GM13977 (cell line): Measurements from ENCODE around the gene ANKRD44.

Experiments
- DNase-seq: peaks from one replicate; pipeline ENCODE4 v3.0.0; 2012; ENCODE audit warnings: low spot score
- CTCF ChIP-seq: IDR thresholded peaks from 2 replicates; pipeline ENCODE4 v1.5.1; 2012; ENCODE audit warnings: mild to moderate bottlenecking, control low read depth; ENCODE audit not compliant: insufficient read depth; ENCODE audit errors: extremely low read depth, missing control alignments
- in situ Hi-C: fragments of 300-500 bp; cut with MboI; formaldehyde crosslinking; loops from one replicate; pipeline ENCODE4 v1.12.0; 2022; ENCODE audit warnings: low sequenced_read_pairs, low pct_unique_long_range_greater_than_20kb, mixed read lengths, inconsistent platforms; ENCODE audit not compliant: unreplicated experiment

ANKRD44 gene

GRCh38 chr2:197209246-197209645 is 101.3 kb downstream of the ANKRD44 start:
- in situ Hi-C loops: no loop called here
- TF ChIP-seq CTCF: no peak
- no peak for DNase-seq

- in situ Hi-C loops: no loop called here
- DNase-seq: no peak
- TF ChIP-seq CTCF: no peak
Measured at GRCh38 chr2:197208841-197209240, 101.7 kb downstream of the ANKRD44 start.

- TF ChIP-seq CTCF: no peak
- in situ Hi-C loops: no loop called here
- DNase-seq: no peak
Measured at GRCh38 chr2:197208024-197208423, 102.6 kb downstream of the ANKRD44 start.

- in situ Hi-C loops: no loop called here
- DNase-seq: no peak
- no peak for TF ChIP-seq CTCF
Measured at GRCh38 chr2:197207598-197207997, 103.0 kb downstream of the ANKRD44 start.

DNA sequence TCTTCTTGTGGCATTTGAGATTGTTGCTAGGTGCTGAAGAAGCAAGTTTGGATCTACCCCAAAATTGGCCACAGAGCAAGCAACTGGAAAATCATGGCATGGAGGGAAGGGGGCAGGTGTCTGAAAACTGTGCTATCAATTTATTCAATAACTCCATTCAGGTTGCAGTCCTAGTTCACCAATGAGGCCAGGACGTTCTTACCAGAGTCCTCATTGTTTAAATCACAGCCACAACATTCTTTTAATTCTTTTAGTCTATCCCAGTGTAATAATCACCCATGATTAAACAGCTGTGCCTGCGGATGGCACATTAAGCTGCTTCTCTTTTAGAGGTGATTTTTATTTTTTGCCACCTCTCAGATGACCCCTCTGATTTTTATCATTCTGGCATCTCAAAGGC is 103.5 kb downstream of the ANKRD44 start:
- in situ Hi-C loops: no loop called here
- no peak for DNase-seq
- TF ChIP-seq CTCF: no peak

- DNase-seq: peak; percentile 38
- peak; percentile 14 for TF ChIP-seq CTCF
- in situ Hi-C loops: no loop called here
Measured at GRCh38 chr2:197205585-197206215, 104.9 kb downstream of the ANKRD44 start.
